Ascending aorta (tissue), 2 donors: ENCODE data around the gene KLHL30. TPM values are rescaled to one million over a fixed set of nuclear protein-coding genes. Genes with fewer than 3 reads are reported as not detected.

Experiments used
- DNase-seq, 2 donors: peaks; one replicate each; pipeline ENCODE4 v3.0.0-alpha.2; 2019; ENCODE audit warnings: low spot score in 2 of 2
- H3K27ac ChIP-seq, 2 donors: fragments of 200-600 bp; sonication (generic); one replicate each; pipeline ENCODE4 v1.5.1; 2016 to 2017; ENCODE audit warnings: mild to moderate bottlenecking in 1 of 2
- H3K27me3 ChIP-seq: fragments of 200-600 bp; sonication (generic); one replicate; pipeline ENCODE4 v1.5.1; 2017
- H3K36me3 ChIP-seq, 2 donors: fragments of 200-600 bp; sonication (generic); one replicate each; pipeline ENCODE4 v1.5.1; 2016
- H3K4me1 ChIP-seq, 2 donors: fragments of 200-600 bp; sonication (generic); one replicate each; pipeline ENCODE4 v1.5.1; 2016 to 2017; ENCODE audit warnings: mild to moderate bottlenecking in 1 of 2
- H3K4me3 ChIP-seq, 2 donors: fragments of 200-600 bp; sonication (generic); one replicate each; pipeline ENCODE4 v1.5.1; 2016 to 2017; ENCODE audit warnings: mild to moderate bottlenecking in 1 of 2
- H3K9me3 ChIP-seq, 2 donors: fragments of 200-600 bp; sonication (generic); one replicate each; pipeline ENCODE4 v1.5.1; 2016
- CTCF ChIP-seq, 3 experiments: fragments of 200-600 bp in 2 of 3; fragments of 450-650 bp in 1 of 3; sonication (generic) in 2 of 3; IDR thresholded peaks; one replicate each; pipeline ENCODE4 v1.5.1; 2016 to 2019; ENCODE audit warnings: antibody characterized with exemption in 3 of 3, mild to moderate bottlenecking in 1 of 3, moderate library complexity in 1 of 3
- intact Hi-C: fragments of 100-400 bp; cut with DNase I; formaldehyde crosslinking; loops from one replicate; pipeline ENCODE4 v1.15.1; 2023
- total RNA-seq: library from RNA; depleted of rRNA; stranded (reverse); fragments of >200 nt; gene quantifications from one replicate; pipeline ENCODE4 v1.1.0, GENCODE V29; 2016

Gene KLHL30
- total RNA-seq, 1 donor from 2014 or later: 28.2 TPM

GRCh38 chr2:238190445-238190844 is 52.0 kb downstream of the KLHL30 start:
- DNase-seq: no peak
- no peak for TF ChIP-seq CTCF (IDR thresholded peaks at IDR 0.05)
- Histone ChIP-seq H3K27ac (no peak overlapping the region), H3K4me1 (no peaks in the 10 kb centered on the region), H3K4me3 (no peak overlapping the region), H3K9me3 (no peaks in the 10 kb centered on the region), H3K27me3 (no peaks in the 10 kb centered on the region), H3K36me3 (peaks cover 89 to 90% of the 10 kb centered on the region in 2 donors)
- intact Hi-C loops: no loop called here

Other genes starting within 250 kb of the KLHL30 start
- 50.7 TPM for gene UBE2F, start 171.7 kb upstream of the KLHL30 start, total RNA-seq
- gene SCLY, start 77.7 kb upstream of the KLHL30 start, total RNA-seq: 87.5 TPM
- not detected for gene ESPNL, start 38.3 kb upstream of the KLHL30 start, total RNA-seq
- 3.3 TPM for gene ERFE, start 20.3 kb downstream of the KLHL30 start, total RNA-seq
- gene ILKAP, start 65.0 kb downstream of the KLHL30 start, total RNA-seq: 22.6 TPM
- 117 TPM for gene HES6, start 101.4 kb downstream of the KLHL30 start, total RNA-seq
- 21.6 TPM for gene PER2, start 149.9 kb downstream of the KLHL30 start, total RNA-seq
- 6.1 TPM for gene TRAF3IP1, start 181.8 kb downstream of the KLHL30 start, total RNA-seq